Mesothelial cell of epicardium (in vitro differentiated cells): ENCODE data around the gene NEK1. TPM values are rescaled to one million over a fixed set of nuclear protein-coding genes. Genes with fewer than 3 reads are reported as not detected.
"Not testable (repeated sequence)": the region's sequence is repeated elsewhere in the genome, so short reads cannot be mapped to it uniquely, and the experiment has no call there.

ENCODE experiments used
- DNase-seq, 2 experiments: peaks; one replicate each; pipeline ENCODE4 v3.0.0; 2021; ENCODE audit warnings: low spot score in 2 of 2; ENCODE audit not compliant: unreplicated experiment in 2 of 2
- H3K27ac Mint-ChIP-seq: 2 replicates; pipeline ENCODE4 v1.8.0; 2021; ENCODE audit warnings: mixed read lengths
- H3K27me3 Mint-ChIP-seq: 2 replicates; pipeline ENCODE4 v1.8.0; 2021; ENCODE audit warnings: low read depth, mixed read lengths
- H3K36me3 Mint-ChIP-seq: 2 replicates; pipeline ENCODE4 v1.8.0; 2021; ENCODE audit warnings: mixed read lengths
- H3K4me1 Mint-ChIP-seq: 2 replicates; pipeline ENCODE4 v1.8.0; 2021; ENCODE audit warnings: mixed read lengths
- H3K4me3 Mint-ChIP-seq: 2 replicates; pipeline ENCODE4 v1.8.0; 2021; ENCODE audit warnings: mild to moderate bottlenecking, moderate library complexity, mixed read lengths
- H3K9me3 Mint-ChIP-seq: 2 replicates; pipeline ENCODE4 v1.8.0; 2021; ENCODE audit warnings: mixed read lengths
- CTCF ChIP-seq: fragments of 200-600 bp; sonication (generic); IDR thresholded peaks from one replicate; pipeline ENCODE4 v1.5.0; 2021; ENCODE audit warnings: antibody characterized with exemption; ENCODE audit not compliant: unreplicated experiment
- total RNA-seq: library from RNA; stranded (reverse); gene quantifications from 3 replicates; pipeline ENCODE4 v1.2.1, GENCODE V29; 2021

NEK1 gene
- total RNA-seq, 1 donor from 2014 or later = 21.3 TPM

DNA sequence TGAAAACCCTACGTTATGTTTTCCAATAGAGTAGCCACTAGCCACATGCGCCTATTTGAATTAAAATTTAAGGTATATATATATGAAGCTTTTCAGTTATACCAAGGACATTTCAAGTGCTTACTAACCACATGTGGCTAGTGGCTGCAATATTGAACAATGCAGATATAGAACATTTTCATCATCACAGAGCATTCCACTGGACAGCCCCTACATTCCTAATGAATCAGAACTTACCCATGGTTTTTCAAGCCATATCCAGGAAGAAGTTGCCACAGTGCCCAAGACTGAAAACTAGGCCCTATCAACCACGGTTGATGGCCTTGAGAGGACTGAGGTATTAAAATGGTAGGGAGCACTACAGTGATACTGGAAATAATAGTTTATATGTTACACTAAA, 29.7 kb downstream of the NEK1 start:
- Mint-ChIP-seq H3K27me3 (no peaks in the 10 kb centered on the region), H3K4me3 (no peak overlapping the region), H3K27ac (no peak overlapping the region), H3K9me3 (no peaks in the 10 kb centered on the region), H3K36me3 (peaks cover 19% of the 10 kb centered on the region), H3K4me1 (no peaks in the 10 kb centered on the region)
- no peak for TF ChIP-seq CTCF
- DNase-seq = no peak

DNA sequence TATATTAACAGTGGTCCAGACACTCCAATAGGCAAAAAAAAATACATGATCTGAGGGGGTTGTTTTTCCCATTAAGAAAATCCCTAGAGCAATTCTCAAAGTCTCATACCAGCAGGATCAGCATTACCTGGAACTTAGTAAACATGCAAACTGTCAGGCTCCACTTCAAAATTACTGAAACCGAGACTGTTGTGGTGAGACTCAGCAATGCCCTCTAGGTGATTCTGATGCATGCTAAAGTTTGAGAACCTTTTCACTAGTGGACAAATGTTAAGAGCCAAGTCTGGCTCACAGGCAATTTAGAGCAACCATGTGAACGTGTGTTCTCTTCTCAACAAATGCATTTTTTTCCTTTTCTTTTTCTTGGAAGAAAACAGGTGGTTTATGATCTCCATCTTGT, 30.2 kb downstream of the NEK1 start:
- no peak overlapping the region for H3K4me3 Mint-ChIP-seq
- TF ChIP-seq CTCF = no peak
- H3K9me3 Mint-ChIP-seq = no peaks in the 10 kb centered on the region
- H3K4me1 Mint-ChIP-seq = no peaks in the 10 kb centered on the region
- no peak for DNase-seq
- no peak overlapping the region for H3K27ac Mint-ChIP-seq
- H3K36me3 Mint-ChIP-seq = peaks cover 19% of the 10 kb centered on the region
- no peaks in the 10 kb centered on the region for H3K27me3 Mint-ChIP-seq

- no peak for TF ChIP-seq CTCF
- Mint-ChIP-seq H3K36me3 (peaks cover 36% of the 10 kb centered on the region), H3K27me3 (no peaks in the 10 kb centered on the region), H3K27ac (no peak overlapping the region), H3K9me3 (peaks cover 4% of the 10 kb centered on the region), H3K4me3 (no peak overlapping the region), H3K4me1 (no peaks in the 10 kb centered on the region)
- DNase-seq = no peak
Measured at GRCh38 chr4:169573889-169574288, 38.5 kb downstream of the NEK1 start.

- peaks cover 34% of the 10 kb centered on the region for H3K36me3 Mint-ChIP-seq
- peaks cover 1% of the 10 kb centered on the region for H3K4me1 Mint-ChIP-seq
- H3K9me3 Mint-ChIP-seq = peaks cover 4% of the 10 kb centered on the region
- H3K27ac Mint-ChIP-seq = no peak overlapping the region
- DNase-seq = no peak
- no peak overlapping the region for H3K4me3 Mint-ChIP-seq
- no peaks in the 10 kb centered on the region for H3K27me3 Mint-ChIP-seq
- TF ChIP-seq CTCF = no peak
Measured at GRCh38 chr4:169571435-169571834, 40.9 kb downstream of the NEK1 start.

GRCh38 chr4:169571012-169571411, 41.4 kb downstream of the NEK1 start:
- H3K4me1 Mint-ChIP-seq, DNase-seq, H3K4me3 Mint-ChIP-seq, H3K27me3 Mint-ChIP-seq, H3K9me3 Mint-ChIP-seq, H3K27ac Mint-ChIP-seq: not testable (repeated sequence)
- H3K36me3 Mint-ChIP-seq = peaks cover 31% of the 10 kb centered on the region

DNA sequence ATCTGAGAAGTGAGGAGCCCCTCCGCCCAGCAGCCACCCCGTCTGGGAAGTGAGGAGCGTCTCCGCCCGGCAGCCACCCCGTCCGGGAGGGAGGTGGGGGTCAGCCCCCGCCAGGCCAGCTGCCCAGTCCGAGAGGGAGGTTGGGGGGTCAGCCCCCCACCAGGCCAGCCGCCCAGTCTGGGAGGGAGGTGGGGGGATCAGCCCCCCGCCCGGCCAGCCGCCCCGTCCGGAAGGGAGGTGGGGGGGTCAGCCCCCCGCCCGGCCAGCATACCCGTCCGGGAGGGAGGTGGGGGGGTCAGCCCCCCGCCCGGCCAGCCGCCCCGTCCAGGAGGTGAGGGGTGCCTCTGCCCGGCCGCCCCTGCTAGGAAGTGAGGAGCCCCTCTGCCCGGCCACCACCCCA, 42.1 kb downstream of the NEK1 start:
- DNase-seq, H3K27me3 Mint-ChIP-seq, H3K27ac Mint-ChIP-seq, H3K4me1 Mint-ChIP-seq, H3K9me3 Mint-ChIP-seq, H3K4me3 Mint-ChIP-seq: not testable (repeated sequence)
- peaks cover 30% of the 10 kb centered on the region for H3K36me3 Mint-ChIP-seq

DNA sequence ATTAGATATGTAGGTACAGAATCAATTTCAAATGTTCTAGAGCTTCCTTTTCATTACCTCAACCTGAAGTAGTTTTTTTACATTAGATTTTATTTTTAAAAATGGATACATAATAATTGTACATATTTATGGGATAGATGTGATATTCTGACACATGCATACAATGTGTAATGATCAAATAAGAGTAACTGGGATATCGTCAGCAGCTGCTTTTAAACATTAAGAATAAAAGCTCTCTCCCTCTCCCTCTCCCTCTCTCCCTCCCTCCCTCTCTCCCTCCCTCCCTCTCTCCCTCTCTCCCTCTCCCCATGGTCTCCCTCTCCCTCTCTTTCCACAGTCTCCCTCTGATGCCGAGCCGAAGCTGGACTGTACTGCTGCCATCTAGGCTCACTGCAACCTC, 43.2 kb downstream of the NEK1 start:
- H3K27ac Mint-ChIP-seq, DNase-seq, H3K4me1 Mint-ChIP-seq, H3K9me3 Mint-ChIP-seq, H3K4me3 Mint-ChIP-seq, H3K27me3 Mint-ChIP-seq: not testable (repeated sequence)
- peaks cover 23% of the 10 kb centered on the region for H3K36me3 Mint-ChIP-seq
